Measurements from ENCODE around the gene AP1B1. TPM values are rescaled to one million over a fixed set of nuclear protein-coding genes. Genes with fewer than 3 reads are reported as not detected.

Gene AP1B1
- total RNA-seq, 1 experiment from 2014 or later = 77.9 TPM

- Mint-ChIP-seq H3K27ac (no peak overlapping the region; the same call in 1 of the 2 replicates), H3K9me3 (no peaks in the 10 kb centered on the region), H3K4me1 (peaks cover 12% of the 10 kb centered on the region), H3K27me3 (ENCODE audit: low read depth) (peaks cover 4% of the 10 kb centered on the region; the same call in 1 of the 2 replicates), H3K4me3 (no peak overlapping the region), H3K36me3 (peaks cover 29% of the 10 kb centered on the region)
- no peak for DNase-seq (ENCODE audit: low spot score)
- ATAC-seq = no peak
- POLR2A ChIA-PET = interaction anchor here (0.5 kb wide), 1 partner anchor 29 kb away, joined by 3 read pairs; no protein-coding TSS in a partner anchor
- CTCF ChIA-PET = interaction anchor here (0.6 to 4.5 kb wide), 5 partner anchors 11 to 252 kb away, joined by 3 to 52 read pairs (median 4); partner anchors contain the start of gene THOC5
- no peak for TF ChIP-seq E2F1 (CRISPR knock-in tag; IDR thresholded peaks at IDR 0.05)
- no peak for TF ChIP-seq IRF1 (CRISPR knock-in tag; IDR thresholded peaks at IDR 0.05)
- TF ChIP-seq PRDM15 (CRISPR knock-in tag; IDR thresholded peaks at IDR 0.05) = no peak
- no peak for TF ChIP-seq ZBTB43 (CRISPR knock-in tag; IDR thresholded peaks at IDR 0.05)
- no peak for TF ChIP-seq ZNF425 (CRISPR knock-in tag; conservative IDR thresholded peaks at IDR 0.05)
- no peak for TF ChIP-seq IRF2 (CRISPR knock-in tag; IDR thresholded peaks at IDR 0.05; ENCODE audit: borderline replicate concordance, low read depth)
- no peak for TF ChIP-seq NR3C1 (CRISPR knock-in tag; conservative IDR thresholded peaks at IDR 0.05; ENCODE audit: low read depth)
- TF ChIP-seq ZNF232 (CRISPR knock-in tag; IDR thresholded peaks at IDR 0.05) = no peak
- no peak for TF ChIP-seq STAT6 (CRISPR knock-in tag; conservative IDR thresholded peaks at IDR 0.05; ENCODE audit: low read depth)
- no peak for TF ChIP-seq PRRX2 (CRISPR knock-in tag; IDR thresholded peaks at IDR 0.05)
- TF ChIP-seq ZNF512 (CRISPR knock-in tag; IDR thresholded peaks at IDR 0.05; ENCODE audit: borderline replicate concordance) = no peak
- TF ChIP-seq CREM (CRISPR knock-in tag; IDR thresholded peaks at IDR 0.05) = no peak
- TF ChIP-seq CBFB (CRISPR knock-in tag; IDR thresholded peaks at IDR 0.05; ENCODE audit: low read depth) = no peak
- no peak for TF ChIP-seq MYBL2 (CRISPR knock-in tag; IDR thresholded peaks at IDR 0.05)
- TF ChIP-seq SMAD3 (CRISPR knock-in tag; IDR thresholded peaks at IDR 0.05; ENCODE audit: borderline replicate concordance) = no peak
- no peak for TF ChIP-seq TCF7 (CRISPR knock-in tag; IDR thresholded peaks at IDR 0.05; ENCODE audit: low read depth)
- no peak for TF ChIP-seq EMX1 (CRISPR knock-in tag; IDR thresholded peaks at IDR 0.05)
- TF ChIP-seq FOXK1 (CRISPR knock-in tag; IDR thresholded peaks at IDR 0.05) = no peak
- TF ChIP-seq CDX4 (CRISPR knock-in tag; IDR thresholded peaks at IDR 0.05; ENCODE audit: borderline replicate concordance) = no peak
These were observed 86.0 kb downstream of the AP1B1 start for GRCh38 chr22:29302402-29302680.
